ENCODE results near the gene ISL1.

The ISL1 gene

DNA sequence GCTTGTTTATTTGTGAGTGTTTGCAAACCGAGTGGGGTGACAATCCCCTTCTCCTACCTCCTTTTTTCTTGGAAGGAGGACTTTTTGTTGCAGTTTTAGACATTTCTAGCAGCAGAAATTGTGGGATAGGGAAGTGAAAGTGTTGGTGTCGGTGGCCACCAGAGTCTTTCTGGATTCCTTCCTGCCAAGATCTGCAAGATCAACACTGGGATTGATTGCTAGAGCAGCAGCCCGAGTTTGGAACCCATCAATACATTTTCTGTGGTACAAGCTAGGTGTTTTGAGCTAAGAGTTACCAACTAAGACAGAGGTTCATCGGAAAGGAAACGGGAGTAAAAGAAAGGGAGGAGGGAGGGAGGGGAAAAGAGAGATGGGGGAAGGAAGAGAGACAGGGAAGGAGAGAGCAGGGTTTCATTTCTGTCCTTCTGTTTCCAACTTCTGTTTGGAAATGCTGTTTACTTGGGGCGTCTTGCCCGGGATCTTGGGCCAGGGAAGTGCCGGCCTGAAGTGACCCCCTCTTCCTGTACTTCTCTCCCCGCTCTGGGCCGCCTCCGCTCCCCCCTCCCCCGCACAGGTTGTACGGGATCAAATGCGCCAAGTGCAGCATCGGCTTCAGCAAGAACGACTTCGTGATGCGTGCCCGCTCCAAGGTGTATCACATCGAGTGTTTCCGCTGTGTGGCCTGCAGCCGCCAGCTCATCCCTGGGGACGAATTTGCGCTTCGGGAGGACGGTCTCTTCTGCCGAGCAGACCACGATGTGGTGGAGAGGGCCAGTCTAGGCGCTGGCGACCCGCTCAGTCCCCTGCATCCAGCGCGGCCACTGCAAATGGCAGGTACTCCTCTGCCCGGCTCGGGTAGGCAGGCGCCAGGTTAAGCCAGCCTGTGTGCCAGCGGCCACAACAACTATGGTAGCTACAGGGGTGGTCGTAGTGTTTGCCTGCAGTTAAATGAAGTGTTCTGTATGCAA is 4.0 kb downstream of the ISL1 start:
- DNase-seq: peak; percentile 53

GRCh38 chr5:51387884-51388275 is 4.6 kb downstream of the ISL1 start:
- DNase-seq: no peak

DNA sequence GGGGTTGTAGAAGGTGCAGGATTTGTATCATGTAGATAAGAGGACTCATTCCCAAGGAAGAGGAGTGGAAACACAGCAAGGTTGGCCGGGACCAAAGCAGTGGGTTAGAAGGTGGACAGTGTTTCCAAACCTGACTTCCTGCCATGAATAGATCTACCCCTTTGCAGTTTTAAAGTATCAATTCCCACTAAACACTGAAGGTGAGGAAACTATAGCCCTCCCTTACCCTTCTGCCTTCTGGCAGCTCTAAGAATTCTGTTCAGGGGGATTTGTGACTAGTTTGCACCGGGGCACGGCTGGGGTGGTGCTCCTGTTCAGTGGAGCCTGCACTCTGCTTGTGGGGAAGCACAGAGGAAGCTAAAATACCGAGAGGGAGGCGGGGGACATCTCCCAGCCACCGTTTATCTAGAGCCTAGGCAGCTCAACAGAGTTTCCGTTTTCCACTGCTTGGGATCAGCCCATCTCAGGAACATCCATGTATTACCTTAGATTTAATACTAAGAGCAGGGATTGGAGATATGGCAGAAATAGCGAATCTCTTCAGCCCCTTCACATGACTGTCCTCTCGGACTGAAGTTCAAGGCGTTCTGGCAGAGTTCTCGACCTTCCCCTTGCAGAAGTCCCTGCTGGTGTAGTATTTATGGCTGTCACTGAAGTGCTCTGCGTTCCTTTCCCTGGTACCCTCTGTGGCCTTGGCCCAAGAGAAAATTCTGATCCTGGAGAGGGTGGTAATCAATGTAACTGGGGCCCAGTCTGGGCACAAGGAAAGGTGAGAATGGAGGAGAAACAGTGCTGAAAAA is 5.4 kb downstream of the ISL1 start:
- no peak for DNase-seq

DNA sequence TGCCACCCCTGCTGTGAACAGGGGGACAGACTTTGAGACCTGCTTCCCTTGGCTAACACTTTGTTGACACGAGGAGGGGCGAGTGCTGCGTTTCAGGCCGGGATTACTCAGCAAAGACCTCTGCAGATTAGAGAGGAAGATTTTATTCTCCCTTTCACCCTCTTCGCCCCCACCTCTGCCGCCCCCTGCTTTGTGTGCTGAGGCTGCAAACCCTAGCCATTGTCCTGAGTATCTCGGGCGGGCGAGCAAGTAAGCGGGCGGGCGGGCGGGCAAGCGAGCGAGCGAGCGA is 6.0 kb downstream of the ISL1 start:
- no peak for DNase-seq

- peak; percentile 57 for DNase-seq
These were observed 6.6 kb downstream of the ISL1 start for GRCh38 chr5:51389577-51390463.

DNA sequence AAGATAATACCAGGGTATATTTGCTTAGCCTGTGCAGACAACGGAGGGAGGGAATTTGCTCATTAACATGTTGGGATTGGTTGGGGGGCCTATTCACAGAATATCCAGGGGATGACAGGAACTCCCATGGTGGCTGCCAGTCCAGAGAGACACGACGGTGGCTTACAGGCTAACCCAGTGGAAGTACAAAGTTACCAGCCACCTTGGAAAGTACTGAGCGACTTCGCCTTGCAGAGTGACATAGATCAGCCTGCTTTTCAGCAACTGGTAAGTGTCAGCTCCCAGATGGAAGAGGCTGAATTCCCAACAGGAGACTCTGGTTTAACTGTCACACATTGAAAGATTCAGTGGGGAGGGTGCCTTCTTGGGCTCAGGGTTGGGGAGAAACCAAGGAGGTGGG is 7.9 kb downstream of the ISL1 start:
- no peak for DNase-seq

DNA sequence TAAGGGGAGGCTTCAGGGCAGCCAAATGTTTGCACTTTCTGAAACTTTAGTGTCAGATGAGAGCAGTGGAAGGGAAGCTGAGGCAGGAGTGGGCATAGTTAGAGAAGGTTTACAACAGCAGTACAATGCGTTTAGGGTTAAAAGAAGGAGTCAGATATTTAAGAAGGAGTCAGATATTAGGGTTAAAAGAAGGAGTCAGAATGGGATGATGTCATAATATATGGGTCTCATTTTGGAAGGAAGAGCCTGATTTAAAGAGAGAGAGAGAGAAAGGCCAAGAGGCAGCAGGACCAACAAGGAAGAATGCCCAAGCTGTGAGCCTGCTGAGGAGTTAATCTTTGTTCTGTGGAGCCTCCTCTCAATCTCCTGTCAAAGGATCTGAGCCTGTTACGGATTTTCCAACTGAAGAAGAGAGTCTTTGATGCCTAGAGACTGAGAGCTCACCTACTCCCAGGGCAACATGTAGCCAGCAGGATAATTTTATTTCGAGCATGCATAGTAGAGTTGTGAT is 9.5 kb downstream of the ISL1 start:
- no peak for DNase-seq

GRCh38 chr5:51394609-51395008 is 11.4 kb downstream of the ISL1 start:
- DNase-seq: no peak

DNA sequence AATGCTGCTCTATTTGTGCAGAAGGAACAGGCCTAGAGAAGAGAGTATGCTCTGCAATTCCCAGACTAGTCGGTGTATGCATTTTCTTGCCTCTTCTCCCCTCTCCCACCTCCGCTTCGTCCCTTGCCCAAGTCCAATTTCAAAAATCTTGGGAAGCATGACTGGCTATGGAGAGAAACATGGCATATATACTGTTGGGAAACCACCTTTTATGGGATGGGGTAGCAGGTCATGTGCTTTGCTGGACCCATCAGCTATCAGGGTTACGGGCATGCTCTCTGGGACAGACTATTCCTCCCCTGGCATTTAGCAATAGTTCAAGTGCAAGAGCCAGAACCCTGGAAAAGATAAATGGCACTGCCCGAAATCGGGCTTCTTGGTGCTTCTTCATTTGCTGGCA is 12.0 kb downstream of the ISL1 start:
- DNase-seq: no peak

DNA sequence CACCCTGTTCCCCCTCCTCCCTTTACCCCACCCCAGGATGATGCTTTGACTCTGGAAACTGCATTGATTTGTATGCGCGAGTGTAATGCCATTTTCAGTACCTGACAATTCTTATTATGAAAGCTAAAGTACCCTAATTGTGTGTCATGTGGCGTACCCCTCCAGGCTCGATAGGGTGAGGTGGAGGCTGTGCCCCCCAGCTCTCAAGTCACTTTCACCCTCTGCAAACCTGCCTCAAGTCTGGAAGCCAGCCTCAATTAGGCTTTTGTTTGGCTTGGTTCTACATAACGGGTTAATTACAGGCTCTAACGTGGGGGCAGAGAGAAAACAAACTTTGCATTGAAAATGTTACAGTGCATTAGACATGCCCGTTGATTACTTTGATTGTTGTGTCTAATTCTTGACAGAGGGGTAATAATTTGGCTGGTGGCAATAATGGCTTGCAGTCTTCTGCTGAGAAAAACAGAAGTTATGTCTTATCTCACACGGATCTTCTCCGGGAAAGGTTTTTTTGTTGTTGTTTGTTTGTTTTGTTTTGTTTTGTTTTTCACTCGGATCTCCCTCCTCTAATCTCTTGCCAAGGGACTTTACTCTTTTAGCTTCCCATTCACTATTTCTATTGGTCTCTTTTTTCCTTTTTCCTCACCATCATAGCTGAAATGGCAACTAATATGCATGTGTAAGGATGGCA is 12.6 kb downstream of the ISL1 start:
- no peak for DNase-seq

DNA sequence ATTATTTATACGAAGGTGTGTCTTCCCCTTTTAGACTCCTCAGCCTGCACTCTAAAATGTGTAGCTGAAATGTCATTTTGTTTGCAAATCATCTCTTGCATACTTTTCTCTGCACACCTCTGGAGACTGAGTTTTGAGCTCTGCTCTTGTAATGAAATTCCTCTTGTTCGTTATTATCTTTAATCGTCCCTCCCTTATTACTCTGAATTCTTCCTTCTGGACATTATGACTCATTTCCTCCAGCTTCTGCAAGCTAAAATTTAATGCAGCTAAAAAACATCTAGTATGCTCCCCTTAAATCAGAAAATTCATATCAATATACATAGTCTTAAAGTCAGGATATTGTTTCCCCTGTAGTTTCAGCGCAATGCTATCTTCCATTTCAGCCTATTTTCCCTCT is 13.5 kb downstream of the ISL1 start:
- DNase-seq: no peak

DNA sequence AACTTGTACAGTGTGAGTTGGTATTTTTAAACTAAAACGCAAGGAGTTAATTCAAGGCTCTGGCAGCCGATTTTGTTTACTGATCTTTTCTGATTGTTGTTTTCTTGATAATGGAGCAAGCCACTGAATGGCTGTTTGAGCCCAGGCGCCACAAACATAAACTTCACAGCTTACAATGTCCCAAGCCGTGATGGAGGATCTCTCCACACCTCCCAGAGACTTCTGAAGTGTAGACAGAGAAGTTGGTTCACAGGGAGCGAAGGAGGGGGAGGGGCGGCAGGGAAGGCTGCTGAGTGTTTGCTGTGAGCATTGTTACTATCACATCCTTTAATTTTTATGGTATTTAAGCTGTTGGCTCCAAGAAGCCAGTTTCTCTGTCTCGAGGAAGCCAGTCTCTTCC is 14.7 kb downstream of the ISL1 start:
- no peak for DNase-seq

- DNase-seq: peak; percentile 60
These were observed 15.8 kb downstream of the ISL1 start for GRCh38 chr5:51398875-51399642.

DNA sequence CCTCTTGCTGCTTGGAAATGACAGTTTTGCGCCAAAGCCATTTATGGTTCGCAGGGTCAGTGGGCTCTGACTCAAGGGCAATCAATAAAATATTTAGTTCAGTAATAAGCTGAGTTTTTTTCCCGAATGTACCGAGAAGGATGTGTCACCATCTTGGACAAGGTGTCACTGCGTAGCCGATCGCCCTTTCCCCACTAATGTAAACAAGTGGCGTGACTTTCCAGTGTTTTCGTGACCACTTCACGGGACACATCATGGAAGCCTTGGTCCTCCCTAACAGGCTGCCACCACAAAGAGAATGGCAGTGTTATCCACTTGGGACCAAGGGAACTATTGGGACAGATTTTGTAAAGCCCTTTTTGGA is 16.4 kb downstream of the ISL1 start:
- DNase-seq: no peak

DNA sequence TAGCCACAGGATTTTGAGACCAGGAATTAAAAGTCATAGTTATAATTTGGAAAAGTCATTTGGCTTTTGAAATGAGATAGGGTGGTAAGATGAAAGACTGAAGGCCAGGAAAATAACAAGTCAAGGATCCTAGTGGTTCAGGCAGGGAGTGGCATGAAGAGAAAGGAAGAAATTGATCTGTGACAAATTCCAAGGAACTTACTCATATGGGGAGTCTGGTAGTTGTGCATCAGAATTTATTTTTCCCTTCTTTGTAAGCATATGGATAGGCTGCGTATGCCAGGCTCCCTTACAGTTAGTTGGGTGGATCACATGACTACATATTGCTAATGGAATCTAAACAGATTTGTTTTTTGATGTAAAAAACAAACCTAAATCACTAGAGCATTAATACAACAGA is 21.0 kb downstream of the ISL1 start:
- DNase-seq: no peak

- no peak for DNase-seq
These were observed 28.7 kb downstream of the ISL1 start for GRCh38 chr5:51411921-51412325.

GRCh38 chr5:51414516-51414915 is 31.3 kb downstream of the ISL1 start:
- DNase-seq: no peak

GRCh38 chr5:51416149-51416548 is 32.9 kb downstream of the ISL1 start:
- no peak for DNase-seq

- no peak for DNase-seq
These were observed 49.9 kb downstream of the ISL1 start for GRCh38 chr5:51433052-51433710.

DNA sequence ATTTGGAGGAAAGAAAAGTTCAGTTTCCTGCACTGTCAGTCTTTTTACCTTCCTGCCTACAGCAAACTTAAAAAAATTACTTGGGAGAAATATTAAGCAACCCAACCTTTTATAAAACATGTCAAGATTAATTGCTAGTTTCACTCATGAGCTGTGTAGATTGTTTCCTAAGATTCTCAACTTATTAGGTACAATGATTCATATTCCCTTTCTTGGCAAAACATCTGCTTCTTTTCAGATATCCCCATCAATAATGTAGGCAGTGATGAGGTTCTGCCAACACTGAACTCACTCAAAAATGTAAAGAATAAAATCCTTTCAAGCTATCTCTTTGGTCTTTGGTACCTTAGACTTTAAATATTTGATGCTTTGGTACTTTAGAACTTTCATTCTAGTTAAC is 56.0 kb downstream of the ISL1 start:
- no peak for DNase-seq
